ENCODE data around the gene CTSZ.

The CTSZ gene

GRCh38 chr20:58981628-58982364 is 25.3 kb downstream of the CTSZ start:
- TF ChIP-seq, protein P1, sequence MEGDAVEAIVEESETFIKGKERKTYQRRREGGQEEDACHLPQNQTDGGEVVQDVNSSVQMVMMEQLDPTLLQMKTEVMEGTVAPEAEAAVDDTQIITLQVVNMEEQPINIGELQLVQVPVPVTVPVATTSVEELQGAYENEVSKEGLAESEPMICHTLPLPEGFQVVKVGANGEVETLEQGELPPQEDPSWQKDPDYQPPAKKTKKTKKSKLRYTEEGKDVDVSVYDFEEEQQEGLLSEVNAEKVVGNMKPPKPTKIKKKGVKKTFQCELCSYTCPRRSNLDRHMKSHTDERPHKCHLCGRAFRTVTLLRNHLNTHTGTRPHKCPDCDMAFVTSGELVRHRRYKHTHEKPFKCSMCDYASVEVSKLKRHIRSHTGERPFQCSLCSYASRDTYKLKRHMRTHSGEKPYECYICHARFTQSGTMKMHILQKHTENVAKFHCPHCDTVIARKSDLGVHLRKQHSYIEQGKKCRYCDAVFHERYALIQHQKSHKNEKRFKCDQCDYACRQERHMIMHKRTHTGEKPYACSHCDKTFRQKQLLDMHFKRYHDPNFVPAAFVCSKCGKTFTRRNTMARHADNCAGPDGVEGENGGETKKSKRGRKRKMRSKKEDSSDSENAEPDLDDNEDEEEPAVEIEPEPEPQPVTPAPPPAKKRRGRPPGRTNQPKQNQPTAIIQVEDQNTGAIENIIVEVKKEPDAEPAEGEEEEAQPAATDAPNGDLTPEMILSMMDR (IDR thresholded peaks at IDR 0.05; ENCODE audit: low read depth, low read length), result no peak
- no peak for DNase-seq (ENCODE audit: extremely low read depth, low read depth)

DNA sequence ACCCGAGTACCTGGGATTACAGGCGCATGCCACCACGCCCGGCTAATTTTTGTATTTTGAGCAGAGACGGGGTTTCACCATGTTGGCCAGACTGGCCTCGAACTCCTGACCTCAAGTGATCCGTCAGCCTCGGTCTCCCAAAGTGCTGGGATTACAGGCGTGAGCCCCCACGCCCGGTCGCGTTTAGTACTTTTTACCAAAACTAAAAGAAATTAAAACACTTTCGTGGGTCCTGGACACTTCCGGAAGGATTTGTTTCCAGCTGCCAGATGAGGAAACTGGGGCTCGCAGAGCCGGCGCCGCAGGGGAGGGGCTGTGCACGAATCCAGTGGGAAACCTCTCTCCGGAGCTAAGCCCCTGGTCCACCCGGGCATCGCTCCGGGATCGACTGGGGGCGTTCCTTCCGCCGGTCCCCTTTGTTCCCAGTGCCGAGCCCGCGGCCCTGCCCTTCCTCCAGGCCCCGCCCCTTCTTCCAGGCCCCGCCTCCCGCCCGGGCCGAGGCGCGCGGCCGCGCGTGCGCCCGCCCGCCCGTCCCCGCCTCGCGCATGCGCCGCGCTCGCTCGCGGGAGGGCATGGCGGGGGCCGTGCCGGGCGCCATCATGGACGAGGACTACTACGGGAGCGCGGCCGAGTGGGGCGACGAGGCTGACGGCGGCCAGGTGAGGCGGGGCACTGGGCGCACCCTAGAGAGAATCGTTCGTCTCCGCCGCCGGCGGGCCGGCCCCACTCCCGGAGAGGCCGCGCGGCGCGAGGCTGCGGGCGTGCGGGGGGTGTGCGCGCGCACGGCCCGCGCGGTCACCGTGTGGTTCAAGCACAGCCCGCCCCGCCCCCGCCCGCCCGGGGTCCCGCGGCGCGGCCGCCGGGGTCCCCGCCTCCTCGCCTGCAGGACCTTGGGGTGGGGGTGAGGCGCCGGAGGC is 26.1 kb downstream of the CTSZ start, which contains the start of gene NELFCD:
Gene NELFCD, plus strand, starts transcription at position 546 of the 917 bp plus-strand sequence. Its CDS starts 54 bp downstream, at position 600.
- DNase-seq (ENCODE audit: extremely low read depth, low read depth), result peak; percentile 53
- TF ChIP-seq, protein P1 (IDR thresholded peaks at IDR 0.05; ENCODE audit: low read depth, low read length), result no peak

- TF ChIP-seq, protein P1 (IDR thresholded peaks at IDR 0.05; ENCODE audit: low read depth, low read length), result no peak
Observed at GRCh38 chr20:58978351-58979190, 28.5 kb downstream of the CTSZ start.

DNA sequence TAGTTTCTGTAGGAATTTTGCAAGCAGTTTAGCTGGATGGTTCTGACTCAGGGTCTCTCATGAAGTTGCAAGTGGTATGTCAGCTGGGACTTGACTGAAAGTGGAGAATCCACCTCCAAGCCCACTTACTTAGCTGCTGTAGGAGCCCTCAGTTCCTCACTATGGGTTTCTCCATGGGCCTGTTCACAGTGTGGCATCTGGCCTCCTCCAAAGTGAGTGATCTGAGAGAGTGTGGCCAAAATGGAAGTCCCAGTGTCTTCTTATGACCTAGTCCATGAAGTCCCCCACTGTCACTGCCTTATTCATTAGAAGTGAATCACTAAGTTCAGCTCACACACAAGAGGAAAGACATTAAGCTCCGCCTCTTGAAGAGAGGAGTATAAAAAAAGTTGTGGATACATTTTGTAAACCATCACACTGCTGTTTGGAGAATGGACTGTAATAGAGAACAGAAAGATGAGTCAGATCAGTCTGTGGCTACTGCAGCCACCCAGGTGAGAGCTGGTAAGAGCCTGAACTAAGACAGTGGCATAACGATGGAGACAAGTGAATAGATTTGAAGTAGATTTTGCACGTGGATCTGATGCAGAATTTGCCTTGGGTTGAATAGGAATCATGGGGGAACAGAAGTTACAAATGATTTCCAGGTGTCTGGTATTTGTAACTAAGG is 30.9 kb downstream of the CTSZ start:
- TF ChIP-seq, protein P1 (IDR thresholded peaks at IDR 0.05; ENCODE audit: low read depth, low read length), result no peak
- DNase-seq (ENCODE audit: extremely low read depth, low read depth), result no peak

More at GRCh38 chr20:58978351-58979190, 28.5 kb downstream of the CTSZ start:
- DNase-seq (ENCODE audit: extremely low read depth, low read depth), result no peak

GRCh38 chr20:58975353-58975752 is 31.7 kb downstream of the CTSZ start:
- TF ChIP-seq, protein P1 (IDR thresholded peaks at IDR 0.05; ENCODE audit: low read depth, low read length), result no peak
- no peak for DNase-seq (ENCODE audit: extremely low read depth, low read depth)

GRCh38 chr20:58973866-58974265 is 33.2 kb downstream of the CTSZ start:
- TF ChIP-seq, protein P1 (IDR thresholded peaks at IDR 0.05; ENCODE audit: low read depth, low read length), result no peak
- no peak for DNase-seq (ENCODE audit: extremely low read depth, low read depth)
